Lung (tissue), 12 donors: ENCODE measurements around the gene CAPN5. TPM values are rescaled to one million over a fixed set of nuclear protein-coding genes. Genes with fewer than 3 reads are reported as not detected.
A peak's percentile ranks its signal among the peaks of the same experiment; 100 is the strongest.

Experiments
- ATAC-seq: fragments of 200-7000 bp; cut with Tn5 transposase; one replicate; pipeline ENCODE4 v1.9.1; 2020; ENCODE audit warnings: moderate number of reproducible peaks; ENCODE audit not compliant: insufficient read depth, low FRiP score
- DNase-seq, 3 donors: peaks; one replicate each; pipeline ENCODE4 v3.0.0-alpha.2; 2013 to 2017
- H3K27ac ChIP-seq, 2 donors: one replicate each; pipeline ENCODE4 v1.5.1; 2013; ENCODE audit warnings: mild to moderate bottlenecking in 2 of 2, moderate library complexity in 2 of 2, control low read depth in 1 of 2, inconsistent platforms in 1 of 2, low read depth in 1 of 2, low read length in 1 of 2
- H3K27me3 ChIP-seq, 3 donors: one replicate each; pipeline ENCODE4 v1.5.1; 2013; ENCODE audit warnings: low read length in 2 of 3; ENCODE audit not compliant: control insufficient read depth in 3 of 3, insufficient read depth in 3 of 3
- H3K36me3 ChIP-seq, 4 donors: one replicate each; pipeline ENCODE4 v1.5.1; 2013; ENCODE audit warnings: low read length in 4 of 4, mild to moderate bottlenecking in 1 of 4, moderate library complexity in 1 of 4; ENCODE audit not compliant: control insufficient read depth in 4 of 4, insufficient read depth in 4 of 4
- H3K4me1 ChIP-seq, 5 donors: one replicate each; pipeline ENCODE4 v1.5.1; 2013; ENCODE audit warnings: low read length in 5 of 5, mild to moderate bottlenecking in 2 of 5, moderate library complexity in 1 of 5; ENCODE audit not compliant: control insufficient read depth in 5 of 5, insufficient read depth in 5 of 5
- H3K4me3 ChIP-seq: one replicate; pipeline ENCODE4 v1.5.1; 2013; ENCODE audit warnings: mild to moderate bottlenecking, control low read depth, moderate library complexity
- H3K9ac ChIP-seq, 2 donors: one replicate each; pipeline ENCODE4 v1.5.1; 2013; ENCODE audit warnings: low read length in 2 of 2, control low read depth in 1 of 2; ENCODE audit not compliant: insufficient read depth in 1 of 2
- H3K9me3 ChIP-seq, 4 donors: one replicate each; pipeline ENCODE4 v1.5.1; 2013; ENCODE audit warnings: low read length in 3 of 4, mild to moderate bottlenecking in 1 of 4, moderate library complexity in 1 of 4; ENCODE audit not compliant: control insufficient read depth in 4 of 4, insufficient read depth in 3 of 4
- WGBS, 2 donors: extraction: QIAGEN DNeasy Blood & Tissue Kit; methylation state at CpG; one replicate each; pipeline ENCODE4 v1.1.7; 2013; 5-methylcytosine and 5-hydroxymethylcytosine counted together
- polyA plus RNA-seq, 2 donors: library from polyadenylated mRNA; stranded (reverse); fragments of 200-250 nt; gene quantifications; one replicate each; pipeline ENCODE4 v1.2.1, GENCODE V29; 2013
- total RNA-seq, 2 donors: library from RNA; depleted of rRNA in 1 of 2; stranded (reverse); fragments of >200 nt in 1 of 2; gene quantifications; one replicate each; pipeline ENCODE4 v1.2.1, GENCODE V29; 2014 to 2021
- TF ChIP-seq, protein P1 (sequence below): IDR thresholded peaks from 2 replicates; pipeline ENCODE4 v1.5.1; 2012; ENCODE audit warnings: mild to moderate bottlenecking; ENCODE audit errors: control extremely low read depth, extremely low read depth
- donor health status: control.
- donor health status: control.
- donor health status: Bipolar disorder and iron deficiency.
- donor health status: healthy.
- donor health status: DM: yes; HTN: yes; CAD: no.

The CAPN5 gene
- total and polyA plus RNA-seq, 4 donors = 3.0 to 16.1 (median 9.4) TPM

DNA sequence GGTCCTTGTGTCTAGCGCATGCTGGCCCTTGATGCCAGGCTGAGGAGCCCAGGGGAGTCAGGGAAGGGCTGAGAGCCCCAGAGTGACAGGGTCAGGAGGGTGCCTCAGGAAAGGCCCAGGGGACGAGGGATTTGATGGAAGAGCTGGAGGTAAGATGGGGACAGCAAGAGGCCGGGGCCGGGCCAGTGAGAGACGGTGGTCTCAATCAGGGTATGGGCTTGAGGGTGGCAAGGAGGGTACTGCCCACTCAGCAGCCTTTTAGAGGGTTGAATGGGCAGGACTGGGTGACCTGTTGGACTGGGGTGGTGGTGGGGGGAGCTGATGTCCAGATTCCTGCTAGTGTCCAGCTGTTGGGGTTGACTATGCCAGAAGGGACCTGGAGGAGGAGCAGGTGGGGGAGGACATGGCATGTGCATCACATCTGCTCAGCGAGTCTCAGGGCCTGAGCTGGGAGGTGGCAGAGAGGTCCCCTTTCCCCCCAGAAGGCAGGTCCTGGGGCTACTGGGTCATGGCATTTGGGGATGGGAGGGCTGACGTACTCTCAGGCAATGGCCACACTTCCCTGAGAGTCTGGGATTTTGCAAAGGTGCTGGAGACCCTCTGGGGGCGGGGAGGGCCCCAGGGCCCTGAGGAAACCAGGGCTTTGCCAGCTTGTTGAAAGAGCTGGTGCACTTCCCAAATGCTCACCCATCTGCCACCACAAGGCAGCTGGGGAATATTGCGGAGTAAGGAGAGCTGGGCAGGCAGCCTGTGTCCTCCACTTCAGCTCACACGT, 79.7 kb downstream of the CAPN5 start:
- ATAC-seq (no peak), DNase-seq (no peak)
- Histone ChIP-seq H3K4me1 (peaks cover 0 to 9% (median 0%) of the 10 kb centered on the region in 5 donors), H3K27ac (no peak overlapping the region), H3K36me3 (no peaks in the 10 kb centered on the region), H3K9me3 (no peaks in the 10 kb centered on the region), H3K9ac (no peak overlapping the region), H3K27me3 (no peaks in the 10 kb centered on the region), H3K4me3 (no peak overlapping the region)
- TF ChIP-seq, protein P1, sequence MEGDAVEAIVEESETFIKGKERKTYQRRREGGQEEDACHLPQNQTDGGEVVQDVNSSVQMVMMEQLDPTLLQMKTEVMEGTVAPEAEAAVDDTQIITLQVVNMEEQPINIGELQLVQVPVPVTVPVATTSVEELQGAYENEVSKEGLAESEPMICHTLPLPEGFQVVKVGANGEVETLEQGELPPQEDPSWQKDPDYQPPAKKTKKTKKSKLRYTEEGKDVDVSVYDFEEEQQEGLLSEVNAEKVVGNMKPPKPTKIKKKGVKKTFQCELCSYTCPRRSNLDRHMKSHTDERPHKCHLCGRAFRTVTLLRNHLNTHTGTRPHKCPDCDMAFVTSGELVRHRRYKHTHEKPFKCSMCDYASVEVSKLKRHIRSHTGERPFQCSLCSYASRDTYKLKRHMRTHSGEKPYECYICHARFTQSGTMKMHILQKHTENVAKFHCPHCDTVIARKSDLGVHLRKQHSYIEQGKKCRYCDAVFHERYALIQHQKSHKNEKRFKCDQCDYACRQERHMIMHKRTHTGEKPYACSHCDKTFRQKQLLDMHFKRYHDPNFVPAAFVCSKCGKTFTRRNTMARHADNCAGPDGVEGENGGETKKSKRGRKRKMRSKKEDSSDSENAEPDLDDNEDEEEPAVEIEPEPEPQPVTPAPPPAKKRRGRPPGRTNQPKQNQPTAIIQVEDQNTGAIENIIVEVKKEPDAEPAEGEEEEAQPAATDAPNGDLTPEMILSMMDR = no peak
- WGBS, 2 donors = 88 to 90% methylated on average over 10 of the region's 10 CpGs

DNA sequence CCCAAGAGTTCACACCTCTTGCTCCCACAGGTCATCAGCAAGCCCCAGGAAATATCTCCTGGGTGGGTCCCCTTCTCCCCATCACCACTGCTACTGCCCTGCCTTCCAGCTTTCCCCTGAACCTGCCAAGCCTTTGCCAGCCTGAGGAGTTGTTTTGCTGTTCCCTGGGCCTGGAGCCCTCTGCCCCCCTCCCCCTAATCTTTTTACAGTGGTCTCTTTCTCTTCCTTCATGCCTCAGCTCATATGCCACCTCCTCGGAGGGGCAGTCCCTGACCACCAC, 80.2 kb downstream of the CAPN5 start:
- WGBS, 2 donors = 78 to 84% methylated on average over 1 of the region's 1 CpG
- Histone ChIP-seq H3K4me3 (no peak overlapping the region), H3K9ac (no peak overlapping the region), H3K4me1 (peaks cover 0 to 9% (median 0%) of the 10 kb centered on the region in 5 donors), H3K27me3 (no peaks in the 10 kb centered on the region), H3K27ac (no peak overlapping the region), H3K9me3 (no peaks in the 10 kb centered on the region), H3K36me3 (no peaks in the 10 kb centered on the region)
- TF ChIP-seq, protein P1 = no peak
- ATAC-seq (no peak), DNase-seq (no peak)

DNA sequence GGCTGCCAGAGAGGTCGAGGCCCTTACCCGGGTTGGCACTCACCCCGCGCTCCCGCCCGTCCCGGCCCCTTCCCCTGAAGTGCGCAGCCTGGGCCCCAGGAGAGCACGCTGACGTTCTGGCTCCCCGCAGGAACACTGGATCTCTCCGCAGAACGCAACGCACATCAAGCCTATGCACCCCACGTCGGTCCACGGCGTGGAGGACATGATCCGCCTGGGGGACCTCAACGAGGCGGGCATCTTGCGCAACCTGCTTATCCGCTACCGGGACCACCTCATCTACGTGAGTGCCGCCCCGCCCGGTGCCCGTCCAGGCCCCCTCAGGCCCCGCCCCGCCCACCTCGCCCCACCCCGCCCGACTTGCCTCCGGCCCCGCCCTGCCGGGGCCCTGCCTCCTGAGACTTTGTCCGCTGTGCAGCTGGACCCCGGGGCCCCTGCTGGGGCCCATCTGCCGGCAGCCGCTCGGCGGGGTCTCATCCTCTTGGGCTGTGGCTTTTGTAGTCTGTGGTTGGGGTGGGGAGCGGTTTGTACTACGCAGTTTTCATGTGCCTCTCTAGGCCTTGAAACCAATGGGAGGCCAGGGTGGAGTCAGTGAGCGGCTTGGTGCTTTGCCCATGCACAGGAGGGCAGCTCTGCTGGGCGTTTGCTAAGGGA, 81.0 kb downstream of the CAPN5 start:
- DNase-seq (peak; percentile 41 to 64 (median 59)), ATAC-seq (no peak)
- Histone ChIP-seq H3K4me1 (peaks cover 0 to 9% (median 0%) of the 10 kb centered on the region in 5 donors), H3K9ac (peak overlapping the region in 1 of 2 donors; percentile 12), H3K27me3 (no peaks in the 10 kb centered on the region), H3K36me3 (no peaks in the 10 kb centered on the region), H3K27ac (no peak overlapping the region), H3K9me3 (no peaks in the 10 kb centered on the region), H3K4me3 (no peak overlapping the region)
- TF ChIP-seq, protein P1 = no peak
- 17 to 21% methylated on average over 44 to 47 of the region's 47 CpGs for WGBS, 2 donors
